Heart left ventricle (tissue), 13 donors: Measurements from ENCODE around the gene ZW10.
"Not testable (repeated sequence)": the region's sequence is repeated elsewhere in the genome, so short reads cannot be mapped to it uniquely, and the experiment has no call there.

Experiments
- CTCF ChIP-seq, 12 donors: fragments of 200-600 bp; sonication (generic) in 4 of 12; IDR thresholded peaks; one replicate each; pipeline versions ENCODE4 v1.5.0 to v1.8.0; 2018 to 2022; ENCODE audit warnings: antibody characterized with exemption in 12 of 12, mild to moderate bottlenecking in 5 of 12
- POLR2A ChIP-seq, 2 donors: fragments of 450-650 bp; IDR thresholded peaks; one replicate each; pipeline ENCODE4 v1.6.1; 2017; ENCODE audit warnings: antibody characterized with exemption in 2 of 2, mild to moderate bottlenecking in 2 of 2, moderate library complexity in 2 of 2
- donor health status: ischemic (EF 13 %, LVEDD 7.1; RV severe dilation, severe dysfunction).
- donor health status: DM: no; HTN: yes; CAD: no.
- donor health status: DM: no; HTN: no; CAD: no.
- donor health status: ischemic (EF 25% LVEDD 6.9; RV normal size, moderate dysfunction).
- donor health status: ischemic (EF 25% LVEDD 5.7; RV mildly dilated, moderate dysfunction).
- donor health status: ischemic (EF 35%, LVEDD 5.7; RV mildly dilated, moderate dysfunction).
- donor health status: nonischemic (EF 11% LVEDD 7.7; RV severe dilation, severe dysfunction).
- donor health status: DM: yes; HTN: yes; CAD: no.
- donor health status: PGD.
- donor health status: ischemic (EF 29% LVEDD 5.4; RV normal size, mild dysfunction).
- donor health status: nonischemic (EF 23%, LVEDD 6.1; RV moderate dilation, normal function).

- TF ChIP-seq CTCF, POLR2A (IDR thresholded peaks at IDR 0.05): not testable (repeated sequence)
Observed at GRCh38 chr11:113789016-113789415, 15.5 kb upstream of the ZW10 start.
